Inflammatory macrophage (primary cell): ENCODE results near the gene MOAP1.
A peak's percentile ranks its signal among the peaks of the same experiment; 100 is the strongest.

Experiments
- DNase-seq, 2 donors: peaks; one replicate each; pipeline ENCODE4 v3.0.0-alpha.2; 2020 to 2022

MOAP1 gene

GRCh38 chr14:93142854-93143652, 41.6 kb downstream of the MOAP1 start:
- no peak for DNase-seq

- no peak for DNase-seq
Measured at GRCh38 chr14:93137864-93138263, 46.8 kb downstream of the MOAP1 start.

GRCh38 chr14:93136508-93136907, 48.2 kb downstream of the MOAP1 start:
- peak; percentile 29 to 53 for DNase-seq

- no peak for DNase-seq
Measured at GRCh38 chr14:93136009-93136408, 48.7 kb downstream of the MOAP1 start.

GRCh38 chr14:93135399-93135798, 49.3 kb downstream of the MOAP1 start:
- DNase-seq: no peak

- DNase-seq: peak; percentile 82 to 93
Measured at GRCh38 chr14:93133464-93133863, 51.2 kb downstream of the MOAP1 start.

- DNase-seq: peak; percentile 69 to 74
Measured at GRCh38 chr14:93132472-93133065, 52.1 kb downstream of the MOAP1 start.
